ENCODE results near the gene PFKFB4.

PFKFB4 gene

DNA sequence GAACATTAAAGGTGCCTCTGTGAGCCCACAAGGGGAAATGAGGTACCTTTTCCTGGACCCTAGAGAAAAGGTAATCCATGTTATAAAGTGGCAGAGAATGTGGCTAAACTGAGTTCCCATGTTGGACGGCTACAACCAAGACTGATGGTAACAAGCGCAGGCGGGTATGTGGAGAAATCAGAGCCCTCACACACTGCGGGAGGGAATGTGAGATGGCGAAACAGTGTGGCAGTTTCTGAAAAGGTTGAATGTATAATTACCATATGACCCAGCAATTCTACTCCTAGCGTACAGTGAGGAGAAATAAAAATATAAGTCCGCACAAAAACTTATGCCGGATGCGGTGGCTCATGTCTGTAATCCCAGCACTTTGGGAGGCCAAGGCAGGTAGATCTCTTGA is 28.6 kb downstream of the PFKFB4 start:
- no peak for DNase-seq

DNA sequence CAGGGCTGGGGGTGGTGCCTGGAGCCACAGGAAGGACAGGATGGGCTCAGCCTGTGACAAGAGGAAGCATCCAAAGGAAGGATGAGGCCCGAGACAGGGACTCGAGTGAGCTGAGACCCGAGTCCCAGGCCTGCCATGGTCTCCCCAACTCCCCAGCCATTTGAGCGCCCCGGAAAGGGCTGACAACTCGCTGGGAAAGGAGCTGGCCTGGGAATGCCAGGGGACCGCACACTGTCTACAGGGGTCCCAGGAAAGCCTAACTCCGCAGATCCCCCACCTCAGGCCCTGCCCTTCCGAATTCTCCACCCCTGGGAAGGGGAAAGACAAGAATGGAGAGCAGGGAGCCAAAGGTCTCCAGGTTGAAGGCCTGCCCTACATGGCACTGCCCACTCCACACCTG is 31.6 kb downstream of the PFKFB4 start:
- no peak for DNase-seq

DNA sequence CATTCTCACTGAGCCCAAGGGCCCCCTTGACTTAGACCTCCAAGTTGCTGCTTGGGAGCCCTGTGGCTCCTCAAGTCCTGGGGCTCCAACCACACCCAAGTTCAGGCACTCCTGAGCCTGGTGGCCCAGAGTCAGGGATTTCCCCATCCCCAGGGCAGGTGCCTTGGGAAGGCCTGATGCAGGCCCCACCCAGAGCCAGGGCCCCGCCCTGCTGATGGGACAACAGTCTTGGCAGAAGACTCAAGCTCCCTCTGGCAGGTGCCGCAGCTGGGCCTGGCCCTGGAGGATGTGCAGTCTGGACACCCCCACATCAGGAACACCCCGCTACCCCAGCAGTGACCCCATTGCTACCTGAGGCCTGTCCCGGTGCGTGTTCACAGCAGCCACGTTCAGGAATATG is 35.0 kb downstream of the PFKFB4 start:
- no peak for DNase-seq

DNA sequence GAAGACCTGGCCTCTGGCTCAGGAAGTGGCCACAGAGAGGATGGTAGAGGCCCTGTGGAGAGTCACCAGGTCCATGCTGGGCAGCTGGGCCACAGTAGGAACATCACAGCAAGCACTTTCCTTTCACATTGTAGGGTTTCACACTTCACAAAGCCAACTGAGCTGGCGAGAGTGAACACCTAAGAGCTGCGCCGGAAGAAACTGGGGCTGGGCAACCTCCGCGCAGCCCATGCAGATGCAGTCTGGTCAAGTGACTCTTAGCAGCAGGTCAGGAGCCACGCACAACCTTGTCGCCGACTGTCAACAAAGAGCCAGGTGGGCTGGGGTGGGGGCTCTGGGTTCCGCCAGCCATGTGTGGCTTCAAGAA is 37.3 kb downstream of the PFKFB4 start:
- no peak for DNase-seq

DNA sequence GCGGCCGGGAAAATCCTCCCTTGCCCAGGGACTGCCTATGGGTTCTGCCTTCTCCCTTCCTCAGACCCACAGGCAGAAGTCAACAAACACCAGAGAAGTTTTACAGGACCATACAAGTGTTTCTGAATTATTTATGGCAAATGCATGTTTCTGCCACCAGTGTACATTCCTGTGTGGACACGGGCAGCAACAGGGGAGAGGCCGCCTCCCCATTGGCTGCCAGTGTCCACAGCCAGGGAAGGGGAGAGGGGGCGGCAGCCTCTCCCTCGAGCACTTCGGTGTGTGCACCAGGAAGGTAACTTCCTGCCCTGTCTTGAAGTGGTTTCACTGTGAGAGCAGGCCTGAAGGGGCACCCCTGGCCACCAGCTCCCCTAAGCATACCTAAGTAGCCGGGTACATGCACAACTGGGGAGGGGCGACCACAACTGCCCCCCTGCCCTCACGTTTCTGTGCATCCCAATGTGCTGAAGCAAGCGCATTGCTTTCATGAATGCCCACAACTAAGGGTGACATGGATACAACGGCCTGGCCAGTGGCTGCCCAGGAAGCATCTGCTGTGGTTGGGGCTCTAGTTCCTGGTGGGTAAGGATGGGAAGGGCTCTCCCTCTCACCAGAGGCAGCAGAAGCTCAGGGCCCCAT is 37.8 kb downstream of the PFKFB4 start:
- DNase-seq: no peak

DNA sequence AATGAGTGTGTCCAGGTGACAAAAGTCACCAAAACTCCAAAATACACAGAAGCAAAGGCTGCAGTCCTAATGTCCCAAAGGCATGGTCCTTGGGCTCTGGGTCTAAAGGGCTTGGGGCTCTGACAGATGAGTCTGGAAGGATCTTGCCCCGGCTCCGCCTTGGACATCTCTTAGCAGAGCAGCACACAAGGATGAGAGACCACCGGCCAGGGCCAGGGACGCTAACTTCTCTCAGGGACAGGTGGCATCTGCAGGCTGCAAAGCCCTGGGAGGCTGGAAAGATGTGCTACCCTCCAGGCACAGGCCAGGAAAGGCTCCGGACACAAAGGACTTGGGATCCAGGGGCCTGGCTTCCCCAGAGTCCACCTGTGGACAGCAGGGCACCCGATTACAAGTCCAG is 38.5 kb downstream of the PFKFB4 start:
- DNase-seq: no peak

DNA sequence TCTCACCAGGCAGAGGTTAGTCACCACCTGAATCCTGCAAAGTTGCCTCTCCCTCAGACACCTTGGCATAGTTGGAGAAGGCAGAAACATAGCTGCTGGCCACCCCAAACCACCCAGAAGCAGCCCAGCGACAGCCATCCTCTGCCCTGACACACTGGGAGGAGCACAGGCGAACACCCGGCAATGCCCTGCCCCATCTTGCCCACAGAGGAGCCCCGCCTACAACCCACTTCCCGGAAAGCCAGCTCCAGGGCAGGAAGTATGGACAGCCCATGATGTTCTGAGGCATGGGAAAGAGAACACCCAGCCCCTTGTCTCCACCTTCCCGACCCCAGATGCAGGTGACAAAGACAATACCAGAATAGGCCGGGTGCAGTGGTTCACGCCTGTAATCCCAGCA is 40.0 kb downstream of the PFKFB4 start:
- DNase-seq: no peak

DNA sequence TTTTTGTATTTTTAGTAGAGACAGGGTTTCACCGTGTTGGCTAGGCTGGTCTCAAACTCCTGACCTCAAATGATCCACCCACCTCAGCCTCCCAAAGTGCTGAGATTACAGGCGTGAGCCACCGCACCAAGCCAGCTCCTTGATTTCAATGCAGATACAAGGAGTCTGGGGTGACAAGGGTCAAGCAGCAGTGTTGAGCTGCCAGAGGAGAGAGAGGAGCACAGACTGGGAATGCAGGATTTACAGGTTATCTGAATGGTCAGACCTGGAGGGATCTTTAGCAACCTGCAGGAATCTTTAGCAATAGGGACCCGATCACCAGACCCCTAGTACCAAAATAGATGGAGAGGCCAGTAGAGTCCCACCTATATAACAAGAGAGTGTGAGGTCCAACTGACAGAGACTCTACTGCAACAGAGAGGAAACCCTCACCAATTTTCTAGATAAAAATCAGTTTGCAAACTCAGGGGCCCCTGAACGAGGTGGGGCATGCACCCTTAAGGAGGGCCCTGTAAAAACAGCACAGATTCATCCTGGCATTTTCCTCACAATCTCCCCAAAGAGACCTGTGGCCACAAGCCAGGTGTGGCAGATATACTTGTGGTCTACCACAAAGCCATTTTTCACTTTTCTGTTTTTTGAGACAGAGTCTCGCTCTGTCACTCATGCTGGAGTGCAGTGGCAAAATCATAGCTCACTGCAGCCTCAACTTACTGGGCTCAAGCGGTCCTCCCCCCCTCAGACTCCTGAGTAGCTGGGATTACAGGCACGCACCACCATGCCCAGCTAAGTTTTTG is 42.0 kb downstream of the PFKFB4 start:
- DNase-seq: no peak

DNA sequence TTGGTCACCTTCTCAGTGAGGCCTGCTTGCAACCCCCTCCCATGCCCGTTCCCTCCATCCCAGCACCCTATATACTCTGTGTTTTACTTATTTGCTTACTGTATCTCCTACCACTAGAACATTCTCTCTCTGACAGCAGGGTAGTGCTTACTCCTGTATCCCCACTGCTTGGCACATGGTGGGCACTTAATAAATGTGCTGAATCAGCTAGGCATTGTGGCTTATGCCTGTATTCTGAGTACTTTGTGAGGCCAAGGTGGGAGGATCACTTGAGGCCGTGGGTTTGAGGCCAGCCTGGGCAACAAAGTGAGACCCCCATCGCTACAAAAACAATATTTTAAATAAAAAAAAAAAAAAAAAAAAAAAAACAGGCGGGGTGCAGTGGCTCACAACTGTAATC is 45.1 kb downstream of the PFKFB4 start:
- DNase-seq: no peak

DNA sequence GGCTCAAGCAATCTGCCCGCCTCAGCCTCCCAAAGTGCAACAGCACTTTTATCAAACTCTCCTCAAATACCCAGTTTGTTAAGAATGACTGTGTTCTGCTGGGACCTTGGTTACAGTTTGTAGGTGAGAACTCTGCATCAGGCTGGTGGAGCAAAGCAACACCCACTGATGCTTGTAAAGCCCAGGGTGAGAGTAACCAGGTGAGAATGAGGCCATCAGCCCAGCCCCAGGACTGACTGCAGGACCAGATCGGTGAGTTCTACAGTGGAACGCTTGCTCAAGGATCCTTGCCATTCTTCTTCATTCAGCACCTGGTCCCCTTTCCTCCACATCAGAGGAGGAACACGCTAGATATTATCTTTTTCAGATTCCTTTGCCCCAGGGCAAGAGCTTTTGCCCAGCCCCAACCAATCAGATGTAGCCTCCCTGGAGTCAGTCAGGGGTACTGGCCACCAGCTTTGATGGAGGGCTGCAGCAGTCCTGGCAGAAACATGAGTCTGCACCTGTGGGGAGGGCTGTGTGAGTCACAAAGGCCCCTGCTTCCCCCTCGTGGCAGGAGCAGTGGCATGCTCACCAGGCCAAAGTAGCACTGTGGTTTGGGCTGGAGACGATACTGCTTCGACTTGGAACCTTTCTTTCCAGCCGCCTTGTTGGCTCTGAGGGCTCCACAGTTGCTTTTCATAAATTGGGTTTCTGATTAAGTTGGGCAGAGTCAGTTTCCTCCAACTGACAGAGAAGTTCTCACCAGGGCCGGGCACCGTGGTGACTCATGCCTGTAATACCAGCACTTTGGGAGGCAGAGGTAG is 49.1 kb downstream of the PFKFB4 start:
- no peak for DNase-seq

DNA sequence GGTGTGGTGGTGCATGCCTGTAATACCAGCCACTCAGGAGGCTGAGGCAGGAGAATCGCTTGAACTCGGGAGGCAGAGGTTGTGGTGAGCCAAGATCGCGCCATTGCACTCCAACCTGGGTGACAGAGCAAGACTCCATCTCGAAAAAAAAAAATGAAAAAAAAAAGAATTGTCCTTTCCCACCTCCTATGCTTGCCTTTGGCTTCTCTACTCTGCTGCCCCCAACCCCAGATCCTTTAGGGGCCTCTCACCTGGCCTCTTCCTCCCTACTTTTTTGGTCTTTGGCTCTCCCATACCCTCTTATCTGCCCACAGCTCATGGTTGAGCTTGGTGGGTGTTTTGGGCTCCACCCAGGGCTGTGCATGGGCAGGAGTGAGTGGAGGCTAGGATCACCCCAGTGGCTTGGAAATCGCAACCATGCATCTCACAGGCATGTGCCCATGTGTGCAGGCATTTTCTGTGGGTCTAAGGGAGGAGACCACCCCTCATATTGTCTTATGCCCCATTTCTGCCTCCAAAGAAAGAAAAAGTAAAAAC is 50.6 kb downstream of the PFKFB4 start:
- no peak for DNase-seq

DNA sequence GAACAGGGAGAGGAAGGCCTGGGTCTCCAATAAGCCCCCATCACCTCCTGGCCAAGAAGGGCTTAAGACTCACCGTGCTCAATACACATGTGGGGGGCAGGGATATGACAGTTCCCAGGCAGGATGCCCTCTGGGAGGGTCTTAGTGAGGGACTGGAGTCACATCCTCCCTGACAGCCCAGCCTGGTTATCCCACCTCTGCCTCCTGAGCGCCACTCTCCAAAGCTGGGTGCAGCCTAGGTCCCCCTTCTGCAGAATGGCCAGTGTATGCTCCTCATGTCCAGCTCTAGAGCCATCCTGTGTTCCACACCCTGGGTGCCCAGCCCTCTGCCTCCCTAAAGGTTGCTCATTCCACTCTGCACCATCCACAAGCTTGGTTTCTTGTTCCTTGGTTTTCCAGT is 51.5 kb downstream of the PFKFB4 start:
- DNase-seq: no peak

DNA sequence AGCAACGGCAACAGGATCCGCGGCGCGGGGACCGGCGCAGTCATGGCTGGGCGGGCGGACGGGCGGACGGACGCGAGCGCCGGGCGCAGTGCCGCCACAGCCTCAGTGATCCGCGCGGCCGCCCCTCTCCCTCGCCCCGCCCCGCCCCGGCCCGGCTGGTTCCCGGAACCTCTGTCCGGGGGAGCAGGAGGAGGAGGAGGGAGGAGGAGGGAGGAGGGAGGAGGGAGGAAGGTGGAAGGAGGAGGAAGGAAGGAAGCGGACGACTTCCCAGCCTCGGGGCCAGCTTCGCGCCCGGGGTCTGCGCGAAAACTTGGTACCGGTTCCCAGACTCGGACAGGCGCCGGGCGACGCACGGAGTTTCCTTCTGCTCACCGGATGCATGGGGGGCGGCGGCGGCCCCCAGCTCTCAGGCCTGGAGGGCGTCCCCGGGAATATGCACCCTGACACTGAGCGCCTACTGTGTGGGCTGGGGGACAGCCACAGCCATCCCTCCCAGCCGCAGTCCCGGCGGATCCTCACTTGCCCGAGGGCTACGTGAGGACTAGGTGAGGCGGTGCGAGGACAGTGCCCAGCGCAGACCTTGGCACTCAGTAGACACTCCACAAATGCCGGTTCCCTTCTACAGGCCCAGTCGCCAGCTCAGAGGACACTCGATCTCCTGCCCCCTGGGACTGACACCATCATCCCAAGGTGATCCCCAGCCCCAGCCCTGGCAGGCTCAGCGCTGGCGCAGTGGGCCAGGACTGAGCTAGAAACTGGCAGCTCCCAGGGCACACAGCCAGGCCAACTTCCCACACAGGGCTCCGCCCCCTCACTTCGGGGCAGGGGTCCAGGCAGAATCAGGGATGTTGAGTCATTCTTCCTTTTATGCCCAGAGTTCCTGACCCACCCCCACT is 52.3 kb downstream of the PFKFB4 start, which contains the start of gene SHISA5:
TSS of gene SHISA5 (minus strand) at position 124 of the 896 bp plus-strand sequence. CDS start at position 44, 80 bp downstream.
- no peak for DNase-seq

DNA sequence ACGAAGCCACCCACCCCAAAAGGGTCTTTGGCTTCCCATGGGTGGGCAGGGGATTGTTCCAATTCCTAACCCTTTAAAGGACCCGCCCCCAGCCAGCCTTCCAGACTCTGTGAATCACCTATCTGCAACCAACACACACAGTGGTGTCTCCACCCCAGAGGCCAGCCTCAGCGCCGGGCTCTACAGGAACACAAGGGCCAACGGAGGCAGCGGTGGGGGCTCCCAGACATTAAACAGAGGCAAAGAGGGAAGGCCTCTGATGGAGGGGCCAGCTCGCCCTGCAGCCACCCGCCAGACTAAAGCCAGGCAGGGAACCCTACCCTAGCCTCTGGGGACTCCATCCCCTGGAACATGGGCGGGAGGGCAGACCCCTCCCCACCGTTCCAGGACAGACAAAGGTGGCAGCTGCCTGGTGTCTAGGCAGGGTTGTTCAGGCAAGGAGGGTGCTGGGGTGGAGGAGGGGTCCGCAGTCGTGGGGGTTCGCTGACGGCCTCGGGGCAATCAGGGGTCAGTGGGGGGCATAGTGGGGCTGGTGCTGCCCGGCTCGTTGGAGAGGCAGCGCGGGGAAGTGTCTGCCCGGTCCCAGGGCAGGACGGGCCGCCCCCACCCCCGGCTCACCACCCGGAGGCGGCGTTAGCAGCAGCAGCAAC is 53.1 kb downstream of the PFKFB4 start:
- no peak for DNase-seq

DNA sequence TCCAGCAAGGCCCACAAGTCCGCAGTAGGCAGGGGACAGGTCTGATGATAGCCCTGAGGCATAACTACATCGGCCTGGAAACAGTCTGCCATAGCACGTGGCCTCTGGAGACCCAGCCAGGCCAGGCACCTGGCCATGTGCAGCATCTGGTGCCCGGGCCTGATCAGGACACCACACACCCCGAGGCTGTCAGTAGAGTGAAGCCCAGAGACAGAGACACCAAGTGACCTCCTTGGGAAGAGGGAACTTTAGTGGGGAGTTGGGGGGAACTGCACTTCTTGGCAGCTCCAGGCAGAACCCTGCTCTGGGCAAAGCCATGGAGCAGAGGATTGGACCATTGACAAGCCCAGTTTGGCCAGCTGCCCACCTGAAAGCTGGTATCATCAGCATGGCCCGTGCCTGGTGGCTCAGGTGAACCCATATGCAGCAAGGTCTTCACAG is 53.9 kb downstream of the PFKFB4 start:
- no peak for DNase-seq

DNA sequence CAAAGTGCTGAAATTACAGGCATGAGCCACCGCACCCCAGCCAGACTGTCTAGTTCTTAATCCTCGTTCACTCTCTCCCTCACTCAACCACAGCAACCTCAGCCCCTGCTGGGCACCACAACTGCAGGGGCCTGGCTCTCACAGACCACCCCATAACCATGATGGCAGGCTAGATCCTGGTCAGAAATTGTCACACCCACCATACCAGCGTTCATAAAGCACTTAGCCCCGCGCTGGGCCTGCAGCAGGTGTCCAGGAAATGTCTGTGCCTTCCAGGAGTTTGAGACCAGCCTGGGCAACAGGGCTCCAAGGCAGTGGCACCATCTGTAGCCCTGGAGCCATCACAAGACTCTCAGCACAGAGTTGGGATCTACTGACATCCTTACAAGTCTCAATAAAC is 54.5 kb downstream of the PFKFB4 start:
- DNase-seq: no peak

DNA sequence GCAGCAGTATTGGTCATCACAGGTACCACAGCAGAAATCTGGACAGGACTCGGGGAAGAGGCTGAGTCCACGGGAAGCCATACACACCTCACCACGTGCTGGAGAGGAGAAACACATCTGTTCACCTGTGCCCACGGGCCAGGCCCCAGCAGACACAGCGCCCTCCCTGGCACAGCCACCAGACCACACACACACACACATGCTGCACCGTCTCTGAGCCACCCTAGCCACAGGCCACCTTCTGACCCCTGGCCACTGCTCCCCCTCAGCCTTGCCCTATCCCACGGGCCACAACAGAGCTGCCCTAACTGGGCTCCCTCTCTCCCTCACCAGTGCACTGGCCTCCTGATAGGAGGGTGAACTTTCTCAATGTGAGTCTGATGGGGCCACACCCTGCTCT is 55.4 kb downstream of the PFKFB4 start:
- DNase-seq: no peak

DNA sequence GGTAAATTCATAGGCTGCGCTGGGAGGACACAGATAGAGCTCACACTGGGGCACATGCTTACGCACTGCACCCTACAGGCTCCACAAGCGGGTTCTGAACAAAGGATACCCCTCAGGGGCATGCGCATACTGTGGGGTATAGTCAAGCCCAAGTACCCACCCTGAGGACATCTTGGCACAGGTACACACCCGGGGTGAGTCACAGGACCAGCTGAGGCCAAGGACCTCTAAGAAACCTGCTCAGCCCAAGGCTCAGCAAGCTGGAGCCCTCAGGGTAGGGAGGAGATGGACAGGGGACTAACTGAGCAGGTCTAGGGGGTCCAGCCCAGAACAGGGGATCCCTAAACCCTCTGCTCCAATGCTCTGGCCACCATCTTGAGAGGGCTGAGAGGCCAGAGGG is 55.9 kb downstream of the PFKFB4 start:
- no peak for DNase-seq

DNA sequence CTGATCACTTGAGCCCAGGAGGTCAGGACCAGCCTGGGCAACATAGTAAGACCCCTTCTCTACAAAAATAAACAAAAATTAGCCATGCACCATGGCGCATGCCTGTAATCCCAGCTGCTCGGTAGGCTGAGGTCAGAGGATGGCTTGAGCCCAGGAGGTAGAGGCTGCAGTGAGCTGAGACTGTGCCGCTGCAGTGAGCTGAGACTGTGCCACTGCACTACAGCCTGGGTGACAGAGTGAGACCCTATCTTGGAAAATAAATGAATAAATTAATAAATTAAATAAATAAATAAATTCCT is 63.5 kb downstream of the PFKFB4 start:
- DNase-seq: no peak

DNA sequence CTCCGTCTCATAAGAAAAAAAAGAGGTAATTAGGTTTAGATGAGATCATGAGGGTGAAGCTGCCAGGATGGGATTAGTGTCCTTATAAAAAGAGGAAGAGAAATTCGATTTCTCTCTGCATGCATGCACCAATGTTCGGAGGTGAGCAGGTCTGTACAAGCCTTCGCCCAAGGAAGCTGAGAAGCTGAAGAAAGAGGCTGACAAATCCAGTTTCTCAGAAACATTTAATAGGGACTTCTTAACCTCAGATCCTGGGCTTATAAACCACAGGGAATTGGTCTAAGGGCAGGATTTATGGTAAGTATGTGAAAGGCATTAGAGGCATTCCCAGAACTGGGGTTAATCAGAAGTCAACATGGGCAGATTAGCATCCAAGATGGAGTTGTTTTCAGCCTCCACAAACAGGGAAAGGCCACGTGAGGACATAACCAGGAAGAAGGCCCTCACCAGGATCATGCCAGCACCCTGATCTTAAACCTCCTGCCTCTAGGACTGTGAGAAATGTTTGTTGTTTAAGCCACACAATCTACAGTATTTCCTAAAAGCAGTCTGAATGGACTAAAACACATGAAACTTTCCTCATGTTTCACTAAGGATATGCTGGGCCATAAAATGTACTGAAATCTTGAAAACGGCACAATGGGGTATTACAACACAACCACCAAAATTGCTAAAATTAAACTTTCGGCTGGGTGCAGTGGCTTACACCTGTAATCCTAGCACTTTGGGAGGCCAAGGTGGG is 64.0 kb downstream of the PFKFB4 start:
- DNase-seq: no peak

DNA sequence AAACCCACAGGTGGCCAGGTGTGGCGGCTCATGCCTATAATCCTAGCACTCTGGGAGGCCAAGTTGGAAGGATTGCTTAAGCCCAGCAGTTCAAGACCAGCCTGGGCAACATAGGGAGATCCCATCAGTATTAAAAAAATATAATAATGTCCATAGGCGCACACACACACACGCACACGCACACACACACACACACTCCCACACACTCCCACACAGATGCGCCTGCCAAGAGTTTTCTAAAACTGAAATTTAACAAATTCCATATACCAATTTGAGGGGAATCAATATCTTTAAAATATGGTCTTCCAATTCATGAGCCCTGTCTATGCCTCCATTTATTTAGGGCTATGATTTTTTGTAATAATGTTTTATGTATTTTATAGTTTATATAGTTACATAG is 69.7 kb downstream of the PFKFB4 start:
- no peak for DNase-seq

Data from NCI-H510A treated with DMSO at 0.1 percent for 48 hours (cell line).